Eye (tissue), 1 donor: ENCODE measurements around the gene DNASE1L1.
"Not testable (repeated sequence)": the region's sequence is repeated elsewhere in the genome, so short reads cannot be mapped to it uniquely, and the experiment has no call there.

ENCODE experiments used
- DNase-seq: peaks from one replicate; pipeline ENCODE4 v3.0.0-alpha.2; 2015

The DNASE1L1 gene

DNA sequence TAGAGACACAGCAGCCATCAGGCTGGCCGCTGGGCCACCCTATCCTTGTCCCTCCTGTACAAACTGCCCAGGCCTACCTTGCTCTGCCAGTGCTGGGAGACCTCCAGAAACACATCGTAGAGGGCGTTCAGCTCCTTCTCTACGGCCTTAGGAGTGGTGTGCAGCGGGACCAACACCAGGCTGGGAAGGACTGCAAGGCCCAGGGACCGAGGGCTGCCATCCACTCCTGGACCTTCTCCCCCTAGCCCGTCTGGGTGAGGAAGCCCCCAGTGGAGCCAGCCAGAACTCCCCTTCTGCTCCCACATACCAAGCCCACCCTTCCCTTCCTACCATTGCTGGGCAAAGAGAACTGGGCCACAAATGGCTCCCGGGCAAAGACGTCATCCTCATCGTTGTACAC, 5.9 kb downstream of the DNASE1L1 start:
- DNase-seq, result no peak

DNA sequence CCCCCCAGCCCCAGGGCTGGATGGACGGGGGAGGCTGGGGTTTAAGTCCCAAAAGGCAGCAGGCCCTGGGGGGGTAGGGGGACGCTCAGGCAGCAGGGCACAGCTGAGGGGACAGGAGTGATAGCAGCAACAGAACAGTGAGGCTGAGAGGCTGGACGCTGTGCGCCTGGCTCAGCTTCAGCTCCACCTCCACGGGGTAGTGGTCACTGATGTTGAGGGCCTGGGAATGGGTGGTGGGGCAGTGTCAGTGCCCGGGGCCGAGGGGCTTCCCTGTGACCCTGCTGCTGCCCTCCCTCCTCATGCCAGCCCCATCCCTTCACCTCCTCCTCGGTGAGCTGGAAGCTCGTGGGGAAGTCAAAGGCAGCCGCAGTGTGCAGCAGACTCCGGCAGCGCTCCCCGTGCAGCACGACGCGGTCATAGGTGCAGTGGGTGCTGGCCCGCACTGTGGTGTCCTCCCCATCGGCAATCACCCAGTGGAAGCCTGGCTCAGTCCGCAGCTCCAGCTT, 6.4 kb downstream of the DNASE1L1 start:
- no peak for DNase-seq

DNA sequence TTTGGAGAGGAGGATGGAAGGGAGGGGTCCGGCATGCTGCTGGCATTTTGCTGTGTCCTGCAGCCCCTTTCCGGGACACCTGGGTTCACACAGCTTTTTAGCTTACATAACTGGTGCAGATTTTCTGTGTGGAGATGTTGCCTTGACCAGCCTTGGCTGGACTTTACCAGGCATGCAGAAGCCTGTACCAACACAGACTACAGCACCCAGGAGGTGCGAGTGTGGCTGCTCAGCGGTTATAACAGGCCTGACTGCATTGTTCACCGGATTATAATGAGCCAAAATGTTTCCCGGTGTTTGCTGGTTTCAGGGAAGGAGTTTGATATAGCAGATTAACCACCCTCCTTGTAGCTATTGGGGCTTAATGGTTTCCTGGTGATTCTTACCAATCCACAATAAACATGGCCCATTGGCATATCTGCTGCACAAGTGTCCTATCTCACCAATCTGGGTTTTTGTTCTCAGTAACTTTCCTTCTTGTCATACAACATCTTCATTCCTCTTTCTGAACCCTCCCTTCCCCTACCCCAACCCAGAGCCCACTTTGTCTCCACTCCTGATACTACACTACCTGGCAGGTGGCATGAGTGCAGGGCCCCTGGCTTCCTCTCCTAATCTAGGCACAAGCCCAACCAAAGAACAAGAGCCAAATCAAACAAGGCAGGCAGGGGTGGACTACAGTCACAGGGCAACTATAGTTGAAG, 7.0 kb downstream of the DNASE1L1 start:
- no peak for DNase-seq

DNA sequence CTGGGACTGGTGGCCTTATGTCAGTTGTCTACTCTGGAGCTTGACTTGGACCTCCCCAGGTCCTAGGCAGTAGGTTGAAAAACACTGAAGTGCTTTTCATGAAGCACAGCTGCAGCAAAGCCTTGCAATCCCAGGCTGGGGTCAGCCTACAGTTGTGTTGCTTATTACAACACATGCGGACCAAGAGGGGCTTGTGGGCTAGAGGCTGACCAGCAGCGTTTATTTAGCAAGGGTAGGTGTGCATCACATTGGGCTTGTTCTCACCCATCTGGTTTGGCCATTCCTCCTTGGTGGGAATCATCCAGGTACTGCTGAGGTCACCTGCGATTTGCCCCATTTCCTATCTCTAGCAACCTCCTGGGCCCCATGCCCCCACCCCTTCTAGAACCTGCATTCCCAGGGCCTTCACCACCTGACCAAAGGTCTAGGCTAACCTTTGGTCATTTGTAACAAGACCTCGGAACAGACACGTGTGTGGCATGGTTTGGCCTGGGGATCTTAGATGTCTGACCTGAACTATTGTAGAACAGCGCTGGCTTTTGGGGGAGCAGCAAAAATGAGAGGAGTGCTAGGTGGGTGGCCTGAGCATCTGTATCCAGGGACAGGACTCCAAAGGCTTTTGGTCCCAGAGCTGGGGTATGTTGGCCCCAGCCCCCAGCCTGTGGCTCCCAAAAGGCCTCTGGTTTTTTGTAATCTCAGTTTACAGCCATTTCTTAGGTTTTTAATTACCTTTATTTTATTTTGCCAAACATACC, 7.8 kb downstream of the DNASE1L1 start:
- no peak for DNase-seq

DNA sequence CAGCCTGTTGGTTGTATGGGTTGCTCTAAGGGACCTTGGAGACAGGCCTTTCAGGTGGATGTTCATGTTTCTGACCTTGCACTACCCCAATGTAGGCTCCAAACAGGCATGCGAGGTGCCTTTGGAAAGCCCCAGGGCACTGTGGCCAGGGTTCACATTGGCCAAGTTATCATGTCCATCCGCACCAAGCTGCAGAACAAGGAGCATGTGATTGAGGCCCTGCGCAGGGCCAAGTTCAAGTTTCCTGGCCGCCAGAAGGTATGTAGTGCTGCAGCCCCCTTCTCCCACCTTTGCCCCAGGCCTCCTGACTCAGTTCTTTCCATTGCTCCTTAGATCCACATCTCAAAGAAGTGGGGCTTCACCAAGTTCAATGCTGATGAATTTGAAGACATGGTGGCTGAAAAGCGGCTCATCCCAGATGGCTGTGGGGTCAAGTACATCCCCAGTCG, 8.7 kb downstream of the DNASE1L1 start:
- DNase-seq, result not testable (repeated sequence)

DNA sequence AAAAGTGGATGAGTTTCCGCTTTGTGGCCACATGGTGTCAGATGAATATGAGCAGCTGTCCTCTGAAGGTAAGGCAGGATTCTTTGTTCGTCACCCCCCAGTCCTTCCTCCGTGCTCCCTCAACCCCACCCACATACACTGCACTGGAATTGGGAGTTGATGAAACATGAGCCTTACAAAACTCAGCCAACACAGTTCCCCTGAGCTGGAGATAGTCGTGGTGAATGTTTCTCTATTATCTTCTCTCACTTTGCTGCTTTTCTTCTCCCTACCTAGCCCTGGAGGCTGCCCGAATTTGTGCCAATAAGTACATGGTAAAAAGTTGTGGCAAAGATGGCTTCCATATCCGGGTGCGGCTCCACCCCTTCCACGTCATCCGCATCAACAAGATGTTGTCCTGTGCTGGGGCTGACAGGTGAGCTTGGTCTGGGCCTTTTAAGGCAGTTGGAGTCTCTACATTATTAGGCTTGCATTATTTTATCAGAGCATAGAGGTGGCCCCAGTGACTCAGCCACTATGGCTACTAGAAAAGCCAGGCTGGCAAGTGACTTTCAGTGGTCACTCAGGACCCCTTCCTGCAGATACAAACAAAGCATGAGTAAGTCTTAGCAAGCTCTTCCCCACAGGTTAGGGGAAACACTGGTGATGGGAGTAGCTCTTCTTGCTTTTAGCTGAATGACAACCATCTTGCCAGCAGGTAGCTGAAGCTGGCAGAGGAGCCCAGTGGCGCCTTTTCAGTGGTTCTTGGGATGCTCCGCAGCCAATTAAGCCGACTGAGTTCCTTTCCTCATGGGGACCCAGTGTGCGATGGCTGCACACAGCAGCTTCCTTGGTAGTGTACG, 9.3 kb downstream of the DNASE1L1 start:
- no peak for DNase-seq

DNA sequence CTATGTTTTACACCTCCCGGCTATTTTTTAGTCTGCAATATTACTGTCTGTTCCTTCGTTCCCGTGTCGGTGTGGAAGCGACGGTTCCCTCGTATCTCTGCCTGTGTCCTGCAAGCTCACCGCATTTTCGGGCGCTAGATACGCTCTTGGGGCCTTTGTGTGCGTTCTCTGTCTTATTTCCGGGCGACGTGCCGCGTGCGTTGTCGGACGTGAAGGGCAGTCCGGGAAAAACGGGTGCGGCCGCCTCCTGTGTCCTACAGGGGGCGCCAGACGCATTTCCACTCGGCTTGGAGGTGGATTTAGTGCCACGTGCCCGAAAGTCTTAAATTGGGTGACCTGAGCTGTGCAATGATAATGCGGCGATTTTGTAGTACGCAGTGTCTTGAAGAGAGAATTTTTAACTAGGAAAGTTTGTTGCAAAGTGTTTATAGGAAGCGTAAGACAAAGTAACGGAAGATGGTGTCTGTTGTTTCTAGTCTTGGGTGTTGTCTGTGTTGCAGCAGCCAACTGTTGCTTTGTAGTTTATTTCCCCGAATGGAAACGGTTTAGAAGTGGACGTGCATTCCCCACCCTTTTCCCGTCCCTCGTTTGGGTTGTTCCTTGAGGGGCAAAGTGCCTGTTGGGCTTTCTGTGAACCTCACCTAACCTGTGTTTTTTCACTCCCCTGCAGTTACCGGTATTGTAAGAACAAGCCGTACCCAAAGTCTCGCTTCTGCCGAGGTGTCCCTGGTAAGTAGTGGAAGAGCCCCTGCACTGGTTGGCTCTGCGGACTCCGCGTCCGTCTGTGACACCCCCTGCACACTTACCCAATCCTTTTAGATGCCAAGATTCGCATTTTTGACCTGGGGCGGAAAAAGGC, 10.2 kb downstream of the DNASE1L1 start:
- DNase-seq, result peak; percentile 94

DNA sequence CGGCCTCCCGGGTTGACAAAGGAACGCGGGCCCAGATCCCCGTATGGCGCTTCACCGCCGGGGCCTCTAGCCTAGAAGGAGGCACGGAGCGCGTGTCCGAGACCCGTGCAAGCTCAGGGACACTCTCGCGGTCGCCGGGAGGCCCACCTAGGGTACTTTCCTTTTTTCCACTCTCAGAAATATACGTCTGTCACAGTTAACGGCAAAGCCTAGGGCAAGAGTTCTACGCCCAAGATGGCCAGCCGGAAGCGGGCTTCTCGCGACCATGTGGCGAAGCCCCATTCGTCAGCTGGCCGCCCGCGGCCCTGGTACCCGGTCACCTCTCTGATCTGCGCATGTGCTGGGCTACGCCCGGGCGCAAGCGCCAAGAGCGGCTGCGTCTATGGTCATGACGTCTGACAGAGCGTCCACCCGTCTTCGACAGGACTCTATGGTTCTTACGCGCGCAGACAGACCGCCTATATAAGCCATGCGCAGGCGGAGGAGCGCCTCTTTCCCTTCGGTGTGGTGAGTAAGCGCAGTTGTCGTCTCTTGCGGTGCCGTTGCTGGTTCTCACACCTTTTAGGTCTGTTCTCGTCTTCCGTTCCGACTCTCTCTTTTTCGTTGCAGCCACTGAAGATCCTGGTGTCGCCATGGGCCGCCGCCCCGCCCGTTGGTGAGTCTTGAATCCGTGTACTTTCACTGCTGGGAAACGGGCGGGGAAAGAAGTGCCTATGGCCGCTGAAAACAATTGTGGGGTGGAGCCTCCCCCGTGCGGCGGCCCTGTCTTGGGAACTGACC, 11.0 kb downstream of the DNASE1L1 start, which contains the start of gene RPL10:
RPL10 (plus strand) TSS at position 490 of the 780 bp plus-strand sequence; CDS start at position 633, 143 bp downstream.
- peak; percentile 96 for DNase-seq

DNA sequence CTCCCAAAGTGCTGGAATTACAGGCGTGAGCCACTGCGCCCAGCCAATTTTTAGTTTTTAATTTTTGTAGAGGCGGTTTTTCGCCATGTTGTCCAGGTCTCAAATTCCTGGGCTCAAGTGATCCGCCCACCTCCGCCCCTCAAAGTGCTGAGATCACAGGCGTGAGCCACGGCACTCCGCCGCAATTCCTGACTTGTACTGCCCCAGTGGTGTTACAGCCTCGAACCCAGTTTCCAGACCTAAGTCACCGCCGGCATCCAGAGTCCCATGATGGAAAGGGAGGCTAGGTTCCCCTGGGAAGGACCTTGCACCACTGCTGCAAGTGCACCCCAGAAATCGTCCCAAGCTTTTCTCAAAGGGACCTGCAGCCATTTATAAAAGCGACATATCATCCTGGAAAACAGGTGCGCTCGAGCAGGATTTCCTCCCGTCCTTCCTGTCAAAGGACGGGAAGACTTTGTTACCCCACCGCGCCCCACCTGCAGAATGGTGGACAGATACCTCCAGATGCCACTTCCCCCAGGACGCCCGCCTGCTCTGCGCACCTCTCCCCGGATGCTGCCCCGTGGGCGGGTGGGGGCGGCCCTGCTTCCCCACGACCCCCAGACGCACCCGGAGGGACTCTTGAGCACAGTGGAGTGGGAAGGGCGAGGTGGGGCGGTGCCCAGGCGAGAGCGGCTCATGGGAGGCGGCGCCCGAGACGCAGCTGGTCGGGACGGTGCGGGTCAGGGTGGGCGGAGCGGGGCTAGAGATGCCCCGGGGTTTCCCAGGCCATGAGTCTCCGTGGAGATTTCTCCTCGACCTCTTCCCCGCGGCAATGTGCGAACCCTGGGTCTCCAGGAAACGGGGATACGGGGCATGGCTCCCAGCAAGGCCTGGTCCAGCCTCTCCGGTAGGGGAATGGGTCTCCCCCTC, 11.8 kb downstream of the DNASE1L1 start:
- DNase-seq, result peak; percentile 87

DNA sequence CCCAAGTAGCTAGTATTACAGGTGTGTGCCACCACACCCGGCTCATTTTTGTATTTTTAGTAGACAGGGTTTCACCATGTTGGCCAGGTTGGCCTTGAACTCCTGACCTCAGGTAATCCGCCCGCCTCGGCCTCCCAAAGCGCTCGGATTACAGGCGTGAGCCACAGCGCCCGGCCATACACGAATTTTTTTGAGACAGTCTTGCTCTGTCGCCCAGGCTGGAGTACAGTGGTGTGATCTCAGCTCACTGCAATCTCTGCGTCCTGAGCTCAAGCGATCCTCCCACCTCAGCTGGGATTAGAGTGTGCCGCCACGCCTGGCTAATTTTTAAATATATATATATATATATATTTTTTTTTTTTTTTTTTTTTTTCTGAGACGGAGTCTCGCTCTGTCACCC, 12.7 kb downstream of the DNASE1L1 start:
- DNase-seq, result not testable (repeated sequence)

DNA sequence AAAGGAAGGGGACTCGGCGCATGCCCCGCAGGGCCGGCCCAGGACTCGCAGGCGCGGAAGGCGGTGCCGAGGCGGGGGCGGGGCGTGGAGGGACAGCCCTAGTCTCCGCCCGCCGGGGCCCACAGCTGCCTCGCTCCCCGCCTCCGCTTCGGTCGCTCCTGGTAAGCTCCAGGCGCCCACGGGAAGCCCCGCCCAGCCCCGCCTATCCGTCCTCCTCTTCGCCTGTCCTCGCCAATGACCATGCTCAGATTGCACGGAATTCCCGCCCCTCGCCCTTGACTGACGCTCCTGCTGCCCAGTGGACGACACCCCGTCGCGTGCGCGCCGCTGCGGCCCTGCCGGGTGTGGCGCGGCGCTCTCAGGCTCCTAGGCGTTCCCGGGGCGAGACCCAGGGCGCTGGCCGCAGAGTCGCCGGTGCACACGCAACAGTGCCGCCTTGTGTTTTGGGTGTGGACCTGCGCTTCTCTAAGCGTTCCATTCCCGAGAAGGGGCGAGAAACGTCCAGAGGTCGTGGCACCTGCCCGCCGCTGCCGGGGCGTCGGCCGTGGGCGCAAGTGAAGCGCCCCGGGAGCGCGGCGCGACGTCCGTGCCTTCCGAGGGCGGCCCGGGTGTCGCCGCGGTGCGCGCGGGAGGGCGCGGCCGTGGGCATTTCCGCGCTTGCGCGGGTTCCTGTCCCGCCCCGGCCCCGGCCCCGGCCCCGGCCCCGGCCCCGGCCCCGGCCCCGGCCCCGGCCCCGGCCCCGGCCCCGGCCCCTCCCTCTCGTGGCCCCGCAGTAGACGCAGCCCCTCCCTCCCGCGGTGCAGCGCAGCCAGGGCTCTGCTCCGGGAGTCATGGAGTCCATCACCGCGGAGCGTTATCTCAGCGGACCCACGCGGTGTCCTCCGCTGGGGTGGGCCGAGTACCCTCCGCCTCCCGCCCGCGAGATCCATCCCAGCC, 19.0 kb downstream of the DNASE1L1 start:
- DNase-seq, result not testable (repeated sequence)

DNA sequence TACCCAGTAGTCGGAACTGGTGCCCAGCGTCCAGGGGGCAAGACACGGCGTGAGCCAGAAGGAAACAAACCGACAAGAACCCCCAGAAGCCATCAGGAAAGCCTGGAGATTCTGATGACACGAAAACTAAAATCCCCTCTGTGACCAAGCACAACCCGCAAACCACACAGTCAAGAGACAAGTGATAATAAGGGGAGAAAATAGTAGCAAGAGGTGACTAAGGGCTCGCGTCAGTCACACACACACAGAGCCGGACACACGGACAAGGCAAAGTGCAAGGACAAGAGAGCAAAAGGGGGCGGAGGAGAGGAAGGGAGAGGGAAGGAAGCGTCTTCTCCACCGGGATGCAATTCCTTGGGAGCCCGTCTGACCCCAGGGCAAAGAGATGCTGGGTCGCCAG, 20.4 kb downstream of the DNASE1L1 start:
- not testable (repeated sequence) for DNase-seq

DNA sequence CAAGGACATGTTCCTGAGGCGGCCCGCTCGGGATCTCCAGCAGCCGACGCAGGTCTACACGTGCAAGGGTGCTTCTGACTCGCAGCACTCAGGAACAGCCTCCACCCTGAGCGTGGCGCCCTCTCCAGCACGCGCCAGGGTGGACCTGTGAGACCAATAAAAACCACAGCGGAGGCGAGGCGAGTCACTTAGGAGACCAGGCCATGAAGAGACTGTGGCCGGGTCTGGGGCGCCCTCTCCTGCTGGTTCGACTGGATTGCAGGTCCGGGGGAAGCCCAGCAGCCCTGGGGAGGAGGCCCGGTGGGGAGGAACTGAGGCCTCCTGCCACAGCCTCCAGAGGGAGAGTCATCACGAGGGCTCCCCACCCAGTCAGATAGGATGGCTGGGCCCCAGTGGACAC, 21.0 kb downstream of the DNASE1L1 start:
- DNase-seq, result not testable (repeated sequence)

DNA sequence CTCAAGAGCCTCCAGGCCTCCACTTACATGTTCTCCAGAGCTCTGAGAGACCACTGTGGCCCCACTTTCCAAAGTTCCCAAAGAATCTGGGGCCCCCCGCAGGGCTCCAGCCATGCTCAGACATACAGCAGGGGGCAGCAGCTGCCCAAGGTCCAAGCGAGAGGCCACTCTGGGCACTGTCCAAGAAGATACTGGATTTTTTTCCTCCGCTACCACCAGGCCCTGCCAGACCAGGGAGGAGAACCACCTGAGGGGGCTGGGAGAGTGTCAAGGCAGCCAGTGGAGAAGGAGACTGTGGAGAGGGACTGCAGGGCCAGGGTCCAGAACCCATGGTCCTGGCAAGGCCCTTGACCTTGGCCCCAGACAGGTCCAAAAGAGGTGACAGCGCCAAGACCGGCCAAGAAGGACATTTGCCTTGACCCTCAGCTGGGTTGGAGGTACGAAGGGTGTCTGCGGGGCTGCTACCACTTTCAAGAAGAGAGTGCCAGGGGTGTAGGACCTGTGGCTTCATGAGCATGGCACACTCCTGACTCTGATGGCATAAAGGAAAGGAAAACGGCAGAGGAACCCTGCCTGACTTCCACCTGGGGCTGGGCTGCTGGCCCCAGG, 24.7 kb downstream of the DNASE1L1 start:
- DNase-seq, result no peak

DNA sequence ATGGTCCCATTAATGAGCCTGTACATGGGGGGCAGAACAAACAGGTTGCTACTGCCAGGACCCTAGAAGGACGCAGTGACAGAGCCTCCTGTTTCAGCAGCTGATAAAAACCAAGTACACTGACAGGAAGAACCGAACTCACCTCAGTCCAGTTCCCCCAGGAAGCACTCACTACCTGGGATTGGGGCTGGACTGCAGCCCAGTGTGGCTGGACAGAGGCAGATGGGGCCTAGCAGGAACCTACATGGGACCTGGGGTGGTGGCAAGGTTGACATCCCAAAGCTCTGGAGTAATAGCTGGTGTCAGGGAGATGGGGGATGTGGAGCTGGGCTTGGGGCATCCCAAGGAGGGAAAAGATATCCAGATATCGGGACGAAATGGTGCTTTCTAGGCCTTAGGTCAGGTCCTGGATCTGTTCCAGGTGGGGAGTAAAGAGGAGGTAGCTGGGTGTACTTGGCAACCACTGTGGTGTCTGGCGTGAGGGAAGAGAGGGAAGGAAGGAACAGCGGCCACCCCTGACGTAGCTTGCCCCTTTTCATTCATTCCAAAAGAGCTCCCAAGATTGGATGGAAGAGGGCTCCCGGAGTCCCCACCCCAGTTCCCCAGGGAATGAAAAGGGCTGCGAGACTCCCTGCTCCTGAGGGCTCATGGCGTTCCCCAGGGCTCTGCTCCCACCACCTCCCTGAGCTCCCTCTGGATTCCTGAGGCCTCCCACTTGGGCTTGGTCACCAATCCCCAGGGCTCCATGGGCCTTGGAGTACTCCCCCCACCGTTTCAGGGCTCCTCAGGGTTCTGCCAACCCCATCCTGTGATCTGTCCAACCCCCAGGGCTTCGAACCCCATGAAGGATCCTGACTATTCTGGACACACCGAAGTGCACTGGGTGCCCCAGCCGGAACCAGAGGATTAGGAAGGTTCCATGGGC, 25.4 kb downstream of the DNASE1L1 start:
- no peak for DNase-seq

DNA sequence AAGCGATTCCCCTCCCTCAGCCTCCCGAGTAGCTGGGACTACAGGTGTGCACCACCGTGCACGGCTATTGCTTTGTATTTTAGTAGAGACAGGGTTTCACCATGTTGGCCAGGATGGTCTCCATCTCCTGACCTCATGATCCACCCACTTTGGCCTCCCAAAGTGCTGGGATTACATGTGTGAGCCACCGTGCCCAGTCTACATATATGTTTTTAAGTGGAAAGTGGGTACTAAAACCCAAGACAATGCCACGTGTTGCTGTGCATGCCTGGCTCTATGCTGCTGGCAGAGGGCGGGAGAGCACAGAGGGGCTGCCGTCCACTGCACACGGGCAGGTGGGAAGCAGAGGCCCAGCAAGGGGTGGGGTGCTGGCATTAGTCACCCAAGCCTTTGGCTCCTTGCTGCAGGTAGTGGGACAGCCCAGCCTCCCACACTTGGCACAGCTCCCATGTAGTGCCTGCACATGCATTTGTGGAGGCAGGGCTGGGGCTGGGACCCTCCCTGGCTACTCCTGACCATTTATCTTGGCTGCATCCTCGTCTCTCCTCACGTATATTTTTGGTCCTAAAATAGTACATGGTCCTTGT, 26.5 kb downstream of the DNASE1L1 start:
- DNase-seq, result no peak

DNA sequence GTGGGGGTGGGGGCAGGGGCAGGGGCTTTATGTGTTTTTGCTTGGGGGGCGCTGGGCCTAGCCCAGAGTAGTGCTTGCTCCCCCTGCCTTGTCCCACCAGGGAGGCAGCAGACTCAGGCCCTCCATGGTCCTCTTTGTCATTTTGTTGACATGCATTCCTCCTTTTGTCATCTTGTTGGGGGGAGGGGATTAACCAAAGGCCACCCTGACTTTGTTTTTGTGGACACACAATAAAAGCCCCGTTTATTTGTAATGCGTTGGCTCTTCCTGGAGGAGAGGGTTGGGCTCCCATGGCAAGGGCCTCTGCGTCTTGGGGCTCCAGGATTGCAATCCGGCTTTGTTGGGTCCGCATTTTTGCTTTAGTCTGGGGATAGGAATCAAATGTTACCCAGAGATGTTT, 27.8 kb downstream of the DNASE1L1 start:
- DNase-seq, result no peak
